ENCODE results near the gene MOB3C. TPM values are rescaled to one million over a fixed set of nuclear protein-coding genes. Genes with fewer than 3 reads are reported as not detected.
A peak's percentile ranks its signal among the peaks of the same experiment; 100 is the strongest.
"Not testable (repeated sequence)": the region's sequence is repeated elsewhere in the genome, so short reads cannot be mapped to it uniquely, and the experiment has no call there.

Gene MOB3C
- total and polyA plus RNA-seq, 7 experiments from 2014 or later, result 9.3 to 25.8 (median 21.7) TPM

DNA sequence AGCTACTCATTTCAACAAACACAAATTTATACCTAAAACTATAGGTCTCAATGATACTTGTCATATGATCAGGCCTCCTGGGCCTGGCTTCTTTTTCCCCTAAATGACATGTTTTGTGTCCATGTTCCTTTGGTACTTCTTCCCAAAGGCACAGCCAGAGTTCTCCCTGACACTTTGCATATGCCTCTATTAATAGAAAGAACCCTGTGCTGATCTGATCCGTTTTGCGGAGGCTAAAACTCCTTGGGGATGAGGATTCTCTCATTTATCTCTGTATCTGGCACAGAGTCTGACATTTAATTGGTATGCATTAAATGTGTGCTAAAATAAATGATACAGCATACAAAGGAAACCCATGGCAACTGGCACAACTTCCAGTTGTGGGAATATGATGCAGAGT, 40.0 kb upstream of the MOB3C start:
- Mint-ChIP-seq H3K27ac (no peak overlapping the region), H3K36me3 (peaks cover 11 to 65% (median 52%) of the 10 kb centered on the region in 5 donors), H3K9me3 (peaks cover 0 to 5% (median 0%) of the 10 kb centered on the region in 11 donors), H3K4me3 (no peak overlapping the region), H3K27me3 (no peaks in the 10 kb centered on the region), H3K4me1 (peaks cover 0 to 27% (median 4%) of the 10 kb centered on the region in 7 donors)
- intact Hi-C loops (cut with micrococcal nuclease), result no loop called here
- Histone ChIP-seq H3K4me1 (ENCODE audit: control insufficient read depth in 2 of 2, insufficient read depth in 2 of 2, low read length in 2 of 2) (no peaks in the 10 kb centered on the region), H3K27me3 (ENCODE audit: control insufficient read depth in 2 of 2, insufficient read depth in 2 of 2, low read length in 2 of 2) (no peaks in the 10 kb centered on the region), H3K27ac (ENCODE audit: low read depth, low read length) (no peak overlapping the region), H3K4me3 (ENCODE audit: low read length) (no peak overlapping the region), H3K9me3 (ENCODE audit: control insufficient read depth in 2 of 3, low read length in 3 of 3) (no peaks in the 10 kb centered on the region), H3K36me3 (ENCODE audit: control insufficient read depth in 2 of 3, insufficient read depth in 3 of 3, low read length in 3 of 3) (peaks cover 10 to 58% (median 14%) of the 10 kb centered on the region in 3 experiments)
- ATAC-seq (no peak), DNase-seq (no peak)
- ChIA-PET CTCF (no interaction called here), POLR2A (interaction anchor here (1.5 kb wide), 1 partner anchor 11 kb away, joined by 3 read pairs; no protein-coding TSS in a partner anchor)

DNA sequence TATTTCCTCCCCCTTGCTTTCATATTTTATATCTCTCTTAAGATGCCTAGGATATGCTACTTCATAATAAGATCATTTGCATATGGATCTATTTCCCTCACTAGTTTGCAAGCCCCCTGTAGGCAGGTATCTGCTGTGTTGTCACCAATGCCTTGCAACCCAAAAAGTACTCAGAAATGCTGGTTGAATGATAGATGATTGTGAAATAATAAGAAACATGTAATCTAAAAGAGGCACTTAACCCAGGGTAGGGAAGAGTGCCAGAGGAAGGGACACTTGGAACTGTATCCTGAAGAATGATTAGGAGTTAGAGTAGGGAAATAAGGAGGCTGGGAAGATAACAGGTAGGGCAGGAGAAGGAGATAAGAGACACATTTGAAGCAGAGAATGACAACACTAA, 39.2 kb upstream of the MOB3C start:
- CTCF ChIA-PET, result no interaction called here
- H3K27ac Mint-ChIP-seq, result no peak overlapping the region

DNA sequence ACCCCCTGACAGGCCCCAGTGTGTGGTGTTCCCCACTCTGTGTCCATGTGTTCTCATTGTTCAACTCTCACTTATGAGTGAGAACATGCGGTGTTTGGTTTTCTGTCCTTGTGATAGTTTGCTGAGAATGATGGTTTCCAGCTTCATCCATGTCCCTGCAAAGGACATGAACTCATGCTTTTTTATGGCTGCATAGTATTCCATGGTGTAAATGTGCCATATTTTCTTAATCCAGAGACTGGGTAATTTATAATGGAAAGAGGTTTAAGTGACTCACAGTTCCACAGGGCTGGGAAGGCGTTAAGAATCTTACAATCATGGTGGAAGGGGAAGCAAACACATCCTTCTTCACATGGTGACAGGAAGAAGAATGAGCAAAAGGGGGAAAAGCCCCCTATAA, 38.1 kb upstream of the MOB3C start:
- DNase-seq; H3K4me1 ChIP-seq (ENCODE audit: control insufficient read depth in 2 of 2, insufficient read depth in 2 of 2, low read length in 2 of 2); H3K4me3 Mint-ChIP-seq; ATAC-seq; POLR2A ChIA-PET; H3K27ac ChIP-seq (ENCODE audit: low read depth, low read length); H3K27me3 ChIP-seq (ENCODE audit: control insufficient read depth in 2 of 2, insufficient read depth in 2 of 2, low read length in 2 of 2); H3K9me3 ChIP-seq (ENCODE audit: control insufficient read depth in 2 of 3, low read length in 3 of 3); H3K4me3 ChIP-seq (ENCODE audit: low read length); CTCF ChIA-PET; H3K9me3 Mint-ChIP-seq; intact Hi-C loops (cut with micrococcal nuclease); H3K27ac Mint-ChIP-seq; H3K27me3 Mint-ChIP-seq: not testable (repeated sequence)
- Mint-ChIP-seq H3K4me1 (peaks cover 0 to 18% (median 0%) of the 10 kb centered on the region in 7 donors), H3K36me3 (peaks cover 15 to 76% (median 64%) of the 10 kb centered on the region in 5 donors)
- H3K36me3 ChIP-seq (ENCODE audit: control insufficient read depth in 2 of 3, insufficient read depth in 3 of 3, low read length in 3 of 3), result peaks cover 10 to 67% (median 14%) of the 10 kb centered on the region in 3 experiments

More for the DNA sequence above, 39.2 kb upstream of the MOB3C start:
- Histone ChIP-seq H3K27me3 (ENCODE audit: control insufficient read depth in 2 of 2, insufficient read depth in 2 of 2, low read length in 2 of 2) (no peaks in the 10 kb centered on the region), H3K4me1 (ENCODE audit: control insufficient read depth in 2 of 2, insufficient read depth in 2 of 2, low read length in 2 of 2) (no peaks in the 10 kb centered on the region), H3K27ac (ENCODE audit: low read depth, low read length) (no peak overlapping the region), H3K4me3 (ENCODE audit: low read length) (no peak overlapping the region), H3K36me3 (ENCODE audit: control insufficient read depth in 2 of 3, insufficient read depth in 3 of 3, low read length in 3 of 3) (peaks cover 10 to 58% (median 14%) of the 10 kb centered on the region in 3 experiments), H3K9me3 (ENCODE audit: control insufficient read depth in 2 of 3, low read length in 3 of 3) (no peaks in the 10 kb centered on the region)
- Mint-ChIP-seq H3K27me3 (no peaks in the 10 kb centered on the region), H3K4me1 (peaks cover 0 to 27% (median 4%) of the 10 kb centered on the region in 7 donors), H3K4me3 (no peak overlapping the region), H3K36me3 (peaks cover 11 to 65% (median 53%) of the 10 kb centered on the region in 5 donors), H3K9me3 (peaks cover 0 to 5% (median 0%) of the 10 kb centered on the region in 11 donors)
- POLR2A ChIA-PET, result interaction anchor here (1.5 kb wide), 1 partner anchor 12 kb away, joined by 3 read pairs; no protein-coding TSS in a partner anchor
- ATAC-seq, result no peak
- intact Hi-C loops (cut with micrococcal nuclease), result no loop called here
- DNase-seq, result no peak

DNA sequence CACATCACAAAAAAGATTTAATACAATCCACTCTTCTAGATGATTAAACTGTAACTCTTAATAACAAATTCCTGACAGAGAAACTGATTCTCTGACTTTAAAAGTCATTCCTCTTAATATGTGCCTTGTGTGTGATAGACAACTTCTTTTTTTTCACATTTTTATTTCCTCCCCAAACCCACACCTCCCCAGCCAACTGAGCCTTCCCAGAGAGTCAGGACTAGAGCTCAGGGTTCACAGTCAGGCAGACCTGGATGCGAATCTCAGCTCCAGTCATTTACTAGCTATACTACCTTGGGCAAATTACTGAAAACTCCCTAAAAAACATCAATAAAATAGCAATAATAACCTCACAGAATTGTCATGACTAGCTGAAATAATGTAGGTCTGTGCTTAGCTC, 37.4 kb upstream of the MOB3C start:
- H3K4me1 ChIP-seq (ENCODE audit: control insufficient read depth in 2 of 2, insufficient read depth in 2 of 2, low read length in 2 of 2), result no peaks in the 10 kb centered on the region
- no peaks in the 10 kb centered on the region for H3K9me3 ChIP-seq (ENCODE audit: control insufficient read depth in 2 of 3, low read length in 3 of 3)
- H3K9me3 Mint-ChIP-seq, result peaks cover 0 to 10% (median 3%) of the 10 kb centered on the region in 11 donors
- no peak for DNase-seq
- peaks cover 0 to 16% (median 0%) of the 10 kb centered on the region in 7 donors for H3K4me1 Mint-ChIP-seq
- no peak for ATAC-seq
- POLR2A ChIA-PET, result no interaction called here
- intact Hi-C loops (cut with micrococcal nuclease), result no loop called here
- no peaks in the 10 kb centered on the region for H3K27me3 Mint-ChIP-seq
- H3K4me3 Mint-ChIP-seq, result no peak overlapping the region
- H3K4me3 ChIP-seq (ENCODE audit: low read length), result no peak overlapping the region
- CTCF ChIA-PET, result no interaction called here
- peaks cover 15 to 78% (median 70%) of the 10 kb centered on the region in 5 donors for H3K36me3 Mint-ChIP-seq
- no peak overlapping the region for H3K27ac ChIP-seq (ENCODE audit: low read depth, low read length)
- H3K27ac Mint-ChIP-seq, result peak overlapping the region in 1 of 9 donors; percentile 41
- peaks cover 10 to 69% (median 14%) of the 10 kb centered on the region in 3 experiments for H3K36me3 ChIP-seq (ENCODE audit: control insufficient read depth in 2 of 3, insufficient read depth in 3 of 3, low read length in 3 of 3)
- no peaks in the 10 kb centered on the region for H3K27me3 ChIP-seq (ENCODE audit: control insufficient read depth in 2 of 2, insufficient read depth in 2 of 2, low read length in 2 of 2)

DNA sequence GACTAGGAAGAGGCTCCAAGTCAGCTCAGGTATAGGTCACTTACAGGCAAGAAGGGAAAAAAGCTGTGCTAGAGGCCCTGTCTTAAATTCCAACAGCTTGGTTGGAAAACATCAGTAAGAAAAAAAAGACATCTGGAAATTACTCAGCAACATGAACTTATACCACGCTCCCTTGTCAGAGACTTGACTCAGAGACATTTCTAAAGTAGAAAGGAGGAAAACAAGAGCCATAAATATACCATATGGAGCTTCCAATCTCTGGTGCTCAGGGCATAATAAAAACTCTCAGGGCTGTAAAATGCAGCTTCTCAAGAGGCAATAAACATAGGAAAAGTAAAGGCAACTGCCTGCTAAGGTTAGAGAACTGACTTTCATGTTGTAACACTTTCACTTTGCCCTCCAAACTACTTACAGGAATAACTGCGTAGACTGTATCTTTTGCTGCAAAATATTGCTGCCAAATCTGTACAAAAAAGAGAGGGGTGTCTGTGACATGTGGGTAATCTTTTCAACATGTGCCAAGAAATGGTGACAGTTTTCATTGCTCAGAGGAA, 36.9 kb upstream of the MOB3C start:
- Mint-ChIP-seq H3K27me3 (no peaks in the 10 kb centered on the region), H3K27ac (no peak overlapping the region), H3K9me3 (peaks cover 0 to 10% (median 3%) of the 10 kb centered on the region in 11 donors), H3K4me3 (no peak overlapping the region), H3K36me3 (peaks cover 15 to 80% (median 70%) of the 10 kb centered on the region in 5 donors), H3K4me1 (peaks cover 0 to 15% (median 0%) of the 10 kb centered on the region in 7 donors)
- CTCF ChIA-PET, result no interaction called here
- no peaks in the 10 kb centered on the region for H3K4me1 ChIP-seq (ENCODE audit: control insufficient read depth in 2 of 2, insufficient read depth in 2 of 2, low read length in 2 of 2)
- H3K4me3 ChIP-seq (ENCODE audit: low read length), result no peak overlapping the region
- DNase-seq, result no peak
- H3K9me3 ChIP-seq (ENCODE audit: control insufficient read depth in 2 of 3, low read length in 3 of 3), result no peaks in the 10 kb centered on the region
- H3K27me3 ChIP-seq (ENCODE audit: control insufficient read depth in 2 of 2, insufficient read depth in 2 of 2, low read length in 2 of 2), result no peaks in the 10 kb centered on the region
- H3K36me3 ChIP-seq (ENCODE audit: control insufficient read depth in 2 of 3, insufficient read depth in 3 of 3, low read length in 3 of 3), result peaks cover 10 to 68% (median 14%) of the 10 kb centered on the region in 3 experiments
- POLR2A ChIA-PET, result no interaction called here
- no peak for ATAC-seq
- no peak overlapping the region for H3K27ac ChIP-seq (ENCODE audit: low read depth, low read length)
- intact Hi-C loops (cut with micrococcal nuclease), result no loop called here

DNA sequence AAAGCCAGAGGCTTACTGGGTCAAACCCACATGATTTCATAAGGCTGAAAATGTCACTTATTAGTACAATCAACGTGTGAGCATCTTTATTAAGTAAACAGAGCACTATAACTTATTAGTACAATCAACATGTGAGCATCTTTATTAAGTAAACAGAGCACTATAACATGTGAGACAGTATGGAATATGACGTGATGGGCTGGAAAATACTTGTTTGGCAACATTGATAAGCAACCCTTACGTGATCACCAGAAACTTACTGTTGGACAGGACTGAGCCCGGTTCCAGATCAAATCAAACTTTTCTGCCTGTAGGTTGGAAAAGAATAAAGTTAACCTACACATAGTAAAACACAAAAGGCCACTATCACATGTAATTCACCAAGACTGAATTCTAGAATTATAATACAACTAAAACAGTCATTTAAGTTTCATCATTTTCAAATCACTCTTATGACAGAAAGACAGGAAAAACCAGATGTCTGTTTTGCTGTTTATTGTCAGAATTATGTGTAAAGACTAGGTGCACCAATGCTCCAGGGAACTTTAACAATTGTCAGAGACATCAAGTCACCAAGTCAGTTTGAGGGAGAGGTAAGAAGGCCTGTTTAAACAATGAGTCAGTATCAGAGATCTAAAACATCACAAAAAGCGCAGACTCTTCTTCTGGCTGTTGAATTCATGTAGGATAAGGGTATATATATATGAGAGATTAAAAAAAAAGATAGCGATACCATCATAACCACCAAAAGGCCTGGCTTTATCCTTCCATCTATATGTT, 35.9 kb upstream of the MOB3C start:
- CTCF ChIA-PET, result no interaction called here
- Histone ChIP-seq H3K36me3 (ENCODE audit: control insufficient read depth in 2 of 3, insufficient read depth in 3 of 3, low read length in 3 of 3) (peaks cover 6 to 58% (median 14%) of the 10 kb centered on the region in 3 experiments), H3K27me3 (ENCODE audit: control insufficient read depth in 2 of 2, insufficient read depth in 2 of 2, low read length in 2 of 2) (no peaks in the 10 kb centered on the region), H3K27ac (ENCODE audit: low read depth, low read length) (no peak overlapping the region), H3K4me3 (ENCODE audit: low read length) (no peak overlapping the region), H3K4me1 (ENCODE audit: control insufficient read depth in 2 of 2, insufficient read depth in 2 of 2, low read length in 2 of 2) (no peaks in the 10 kb centered on the region), H3K9me3 (ENCODE audit: control insufficient read depth in 2 of 3, low read length in 3 of 3) (no peaks in the 10 kb centered on the region)
- H3K4me3 Mint-ChIP-seq, result no peak overlapping the region
- no peaks in the 10 kb centered on the region for H3K27me3 Mint-ChIP-seq
- no peak for ATAC-seq
- intact Hi-C loops (cut with micrococcal nuclease), result no loop called here
- POLR2A ChIA-PET, result no interaction called here
- H3K4me1 Mint-ChIP-seq, result peaks cover 0 to 9% (median 0%) of the 10 kb centered on the region in 7 donors
- no peak overlapping the region for H3K27ac Mint-ChIP-seq
- H3K9me3 Mint-ChIP-seq, result peaks cover 0 to 10% (median 3%) of the 10 kb centered on the region in 11 donors
- peaks cover 16 to 76% (median 68%) of the 10 kb centered on the region in 5 donors for H3K36me3 Mint-ChIP-seq
- DNase-seq, result no peak

Measured in naive thymus-derived CD4-positive, alpha-beta T cell (primary cell).